Ectodermal cell (in vitro differentiated cells): ENCODE results near the gene DSN1.

Experiments used
- H3K27ac ChIP-seq: 2 replicates; pipeline ENCODE4 v1.7.0; 2013; ENCODE audit warnings: mild to moderate bottlenecking, low read depth, low read length; ENCODE audit not compliant: insufficient read depth, poor library complexity, severe bottlenecking
- H3K27me3 ChIP-seq: 2 replicates; pipeline ENCODE4 v1.7.0; 2013; ENCODE audit warnings: mild to moderate bottlenecking, low read length; ENCODE audit not compliant: insufficient read depth, control insufficient read depth, poor library complexity, severe bottlenecking
- H3K36me3 ChIP-seq: one replicate; pipeline ENCODE4 v1.7.0; 2013; ENCODE audit warnings: low read length; ENCODE audit not compliant: control insufficient read depth, insufficient read depth
- H3K4me1 ChIP-seq: one replicate; pipeline ENCODE4 v1.7.0; 2013; ENCODE audit warnings: low read length; ENCODE audit not compliant: control insufficient read depth, insufficient read depth
- H3K4me3 ChIP-seq: 2 replicates; pipeline ENCODE4 v1.7.0; 2013; ENCODE audit warnings: low read depth, low read length, control low read depth; ENCODE audit not compliant: insufficient read depth
- H3K9me3 ChIP-seq: 2 replicates; pipeline ENCODE4 v1.7.0; 2013; ENCODE audit warnings: mild to moderate bottlenecking, low read length, moderate library complexity; ENCODE audit not compliant: control insufficient read depth
- WGBS, 2 experiments: methylation state at CpG; one replicate each; pipeline ENCODE4 v1.1.7; 2013; ENCODE audit warnings: missing lambda C conversion rate in 2 of 2; 5-methylcytosine and 5-hydroxymethylcytosine counted together

DSN1 gene

DNA sequence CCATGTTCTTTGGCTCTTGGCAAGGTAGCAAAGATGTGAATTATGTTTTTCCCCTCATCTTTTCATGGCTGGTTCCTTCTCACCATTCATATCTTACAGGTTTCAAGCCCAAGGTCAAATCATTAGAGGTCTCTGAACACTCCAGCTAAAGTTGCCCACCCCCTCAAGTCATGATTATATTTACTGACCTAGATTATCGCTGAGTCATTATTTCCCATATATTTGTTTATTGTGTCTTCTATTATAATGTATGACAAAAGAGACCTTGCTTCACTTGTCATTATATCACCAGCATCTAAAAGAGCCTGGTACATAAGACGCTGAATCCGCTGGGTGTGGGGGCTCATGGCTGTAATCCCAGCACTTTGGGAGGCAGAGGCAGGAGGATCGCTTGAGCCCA, 12.4 kb downstream of the DSN1 start:
- Histone ChIP-seq H3K27ac (no peak overlapping the region), H3K4me3 (no peak overlapping the region), H3K27me3 (no peaks in the 10 kb centered on the region), H3K36me3 (peaks cover 18% of the 10 kb centered on the region), H3K4me1 (no peaks in the 10 kb centered on the region), H3K9me3 (no peaks in the 10 kb centered on the region)
- WGBS, 2 experiments: 94% methylated on average over 3 of the region's 4 CpGs

DNA sequence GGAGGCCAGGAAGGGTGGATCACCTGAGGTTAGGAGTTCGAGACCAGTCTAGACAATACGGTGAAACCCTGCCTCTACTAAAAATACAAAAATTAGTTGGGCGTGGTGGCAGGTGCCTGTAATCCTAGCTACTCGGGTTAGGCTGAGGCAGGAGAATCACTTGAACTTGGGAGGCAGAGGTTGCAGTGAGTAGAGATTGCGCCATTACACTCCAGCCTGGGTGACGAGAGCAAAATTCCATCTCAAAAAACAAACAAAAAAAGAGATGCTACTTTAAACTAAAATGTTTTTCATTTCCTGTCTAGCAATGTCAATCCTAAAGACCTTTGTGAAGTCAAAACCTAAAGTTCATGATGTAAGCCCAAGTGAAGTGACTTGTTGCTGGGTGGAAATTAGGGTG, 12.9 kb downstream of the DSN1 start:
- Histone ChIP-seq H3K4me1 (no peaks in the 10 kb centered on the region), H3K9me3 (no peaks in the 10 kb centered on the region), H3K4me3 (no peak overlapping the region), H3K27ac (no peak overlapping the region), H3K36me3 (peaks cover 18% of the 10 kb centered on the region), H3K27me3 (no peaks in the 10 kb centered on the region)
- WGBS, 2 experiments: 87 to 95% methylated on average over 6 of the region's 6 CpGs

DNA sequence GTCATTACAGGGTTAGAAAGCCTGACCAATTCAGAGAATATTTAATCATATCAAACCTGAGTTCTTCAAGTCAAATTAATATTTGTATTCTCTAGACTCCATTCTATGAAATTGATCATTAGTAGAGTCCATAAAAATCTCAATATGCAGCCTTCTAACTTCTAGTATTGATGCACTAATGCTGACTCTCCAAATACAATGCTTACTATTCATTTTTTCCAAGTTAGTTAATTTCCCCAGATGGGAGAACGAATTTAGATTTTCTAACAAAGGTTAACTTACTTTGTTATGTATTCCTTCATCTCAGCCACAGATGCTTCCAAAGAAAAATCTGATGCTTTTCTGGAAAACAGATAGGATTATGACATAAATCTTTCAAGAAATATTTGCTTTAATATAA, 15.3 kb downstream of the DSN1 start:
- Histone ChIP-seq H3K4me1 (no peaks in the 10 kb centered on the region), H3K36me3 (peaks cover 21% of the 10 kb centered on the region), H3K9me3 (no peaks in the 10 kb centered on the region), H3K27ac (no peak overlapping the region), H3K27me3 (no peaks in the 10 kb centered on the region), H3K4me3 (no peak overlapping the region)
- WGBS, 2 experiments: 100% methylated on average over 1 of the region's 1 CpG

DNA sequence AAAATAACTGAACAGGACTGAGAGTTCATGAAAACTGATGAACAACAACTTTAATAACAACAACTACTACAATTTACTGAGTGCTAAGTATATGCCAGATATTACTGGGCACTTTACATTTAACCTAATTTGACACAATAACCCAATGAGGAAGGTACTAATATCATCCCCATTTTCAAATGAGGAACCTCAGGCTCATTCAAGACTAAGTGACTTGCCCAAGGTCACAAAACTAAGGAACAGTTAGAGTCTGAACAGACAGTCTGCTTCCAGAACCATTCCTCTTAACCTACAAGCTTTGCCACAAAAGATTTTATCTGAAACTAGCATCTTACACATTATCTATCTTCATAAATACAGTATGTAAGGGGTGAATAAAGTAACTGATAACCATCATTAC, 17.1 kb downstream of the DSN1 start:
- Histone ChIP-seq H3K27me3 (no peaks in the 10 kb centered on the region), H3K4me3 (no peak overlapping the region), H3K27ac (no peak overlapping the region), H3K4me1 (no peaks in the 10 kb centered on the region), H3K9me3 (no peaks in the 10 kb centered on the region), H3K36me3 (peaks cover 38% of the 10 kb centered on the region)

DNA sequence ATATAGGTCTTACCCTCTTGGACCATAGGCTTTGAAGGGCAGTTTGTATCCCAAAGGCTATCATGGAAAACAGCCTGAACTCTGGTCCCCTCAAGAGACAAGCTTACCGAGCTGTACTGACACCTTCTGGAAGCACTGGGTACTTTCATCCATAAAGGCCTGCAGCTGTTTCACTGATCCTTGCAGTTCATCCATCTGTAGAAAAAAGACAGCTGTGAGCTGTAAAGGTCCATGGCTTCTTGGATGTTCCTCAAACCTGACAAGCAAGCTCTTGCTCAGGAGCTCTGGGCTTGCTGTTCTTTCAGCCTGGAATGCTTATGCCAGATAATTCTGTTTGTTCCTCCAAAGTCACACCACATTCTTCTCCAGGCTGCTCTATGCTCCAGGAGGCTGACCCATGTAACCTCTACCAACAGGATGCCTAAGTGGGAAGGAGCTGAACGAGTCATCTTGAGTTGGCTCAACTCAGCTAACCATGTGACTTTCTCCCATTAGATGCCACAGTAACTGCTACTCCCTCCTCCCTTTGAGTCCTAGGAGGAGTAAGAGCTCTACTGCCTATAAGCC, 18.8 kb downstream of the DSN1 start:
- Histone ChIP-seq H3K27me3 (no peaks in the 10 kb centered on the region), H3K4me3 (no peak overlapping the region), H3K9me3 (no peaks in the 10 kb centered on the region), H3K4me1 (no peaks in the 10 kb centered on the region), H3K27ac (no peak overlapping the region), H3K36me3 (peaks cover 40% of the 10 kb centered on the region)
- WGBS, 2 experiments: 38 to 55% methylated on average over 2 of the region's 2 CpGs

DNA sequence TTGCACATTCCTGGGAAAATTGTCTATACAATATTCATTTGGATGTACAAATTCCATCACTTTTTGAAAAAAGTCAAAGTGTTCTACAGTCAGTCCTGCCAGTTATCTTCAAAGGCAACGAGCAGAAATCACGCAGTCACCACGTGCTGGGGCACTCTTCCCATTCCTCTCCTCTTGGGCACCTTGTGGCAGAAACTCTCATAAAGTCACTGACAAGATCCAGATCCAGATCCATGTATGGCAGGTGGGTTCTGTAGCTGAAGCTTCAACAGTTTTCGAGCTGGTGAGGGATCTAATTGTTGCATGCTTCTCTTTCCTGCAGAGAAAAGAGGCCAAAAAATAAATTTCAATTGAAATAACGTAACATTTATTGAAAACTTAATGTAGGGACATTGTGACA, 21.0 kb downstream of the DSN1 start:
- Histone ChIP-seq H3K27ac (no peak overlapping the region), H3K4me1 (no peaks in the 10 kb centered on the region), H3K9me3 (no peaks in the 10 kb centered on the region), H3K36me3 (peaks cover 35% of the 10 kb centered on the region), H3K4me3 (no peak overlapping the region), H3K27me3 (no peaks in the 10 kb centered on the region)
- WGBS, 2 experiments: 97 to 98% methylated on average over 5 of the region's 5 CpGs

DNA sequence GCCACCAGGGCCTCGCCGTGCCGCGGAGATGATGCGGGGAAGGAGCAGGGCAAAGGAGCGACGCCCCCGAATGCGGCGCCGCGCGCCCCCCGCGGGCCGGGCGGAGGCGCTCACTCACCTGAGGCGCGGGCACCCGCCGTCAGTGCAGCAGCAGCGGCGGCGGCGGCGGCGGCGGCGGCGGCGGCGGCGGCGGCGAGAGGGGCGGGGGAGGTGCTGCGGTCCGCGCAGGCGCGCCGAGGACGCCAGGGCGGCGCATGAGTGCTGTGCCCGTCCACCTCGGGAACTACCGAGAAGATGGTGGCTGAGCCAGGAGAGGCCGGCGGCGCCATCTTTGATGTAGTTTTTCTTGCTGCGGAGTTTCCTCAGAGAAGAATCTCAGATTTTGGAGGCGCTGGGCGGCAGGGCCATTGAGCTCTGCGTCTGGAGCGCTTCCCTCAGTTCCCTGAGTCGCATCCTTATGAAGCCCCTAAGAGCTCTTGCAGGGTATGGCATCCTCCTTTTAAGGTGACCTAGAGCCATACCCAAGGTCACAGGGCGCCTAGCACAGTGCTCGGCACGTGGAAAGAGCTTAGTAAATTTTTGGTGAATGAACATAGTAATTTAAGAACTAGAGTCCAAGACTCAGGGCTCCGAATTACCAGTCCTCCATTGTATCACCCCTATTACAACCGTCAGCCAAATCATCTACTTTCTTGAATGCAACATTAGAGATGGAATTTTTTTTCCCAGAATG, 27.5 kb downstream of the DSN1 start, which contains the start of gene NDRG3:
NDRG3 (minus strand) TSS at position 164 of the 733 bp plus-strand sequence. CDS start 24,355 bp downstream, outside the sequence.
- 5 to 6% methylated on average over 63 of the region's 63 CpGs for WGBS, 2 experiments
- Histone ChIP-seq H3K4me1 (no peaks in the 10 kb centered on the region), H3K27me3 (peaks cover 9% of the 10 kb centered on the region), H3K27ac (peak within 1 kb of the TSS; percentile 63), H3K9me3 (no peaks in the 10 kb centered on the region), H3K36me3 (peaks cover 6% of the 10 kb centered on the region), H3K4me3 (peak within 1 kb of the TSS; percentile 74)

DNA sequence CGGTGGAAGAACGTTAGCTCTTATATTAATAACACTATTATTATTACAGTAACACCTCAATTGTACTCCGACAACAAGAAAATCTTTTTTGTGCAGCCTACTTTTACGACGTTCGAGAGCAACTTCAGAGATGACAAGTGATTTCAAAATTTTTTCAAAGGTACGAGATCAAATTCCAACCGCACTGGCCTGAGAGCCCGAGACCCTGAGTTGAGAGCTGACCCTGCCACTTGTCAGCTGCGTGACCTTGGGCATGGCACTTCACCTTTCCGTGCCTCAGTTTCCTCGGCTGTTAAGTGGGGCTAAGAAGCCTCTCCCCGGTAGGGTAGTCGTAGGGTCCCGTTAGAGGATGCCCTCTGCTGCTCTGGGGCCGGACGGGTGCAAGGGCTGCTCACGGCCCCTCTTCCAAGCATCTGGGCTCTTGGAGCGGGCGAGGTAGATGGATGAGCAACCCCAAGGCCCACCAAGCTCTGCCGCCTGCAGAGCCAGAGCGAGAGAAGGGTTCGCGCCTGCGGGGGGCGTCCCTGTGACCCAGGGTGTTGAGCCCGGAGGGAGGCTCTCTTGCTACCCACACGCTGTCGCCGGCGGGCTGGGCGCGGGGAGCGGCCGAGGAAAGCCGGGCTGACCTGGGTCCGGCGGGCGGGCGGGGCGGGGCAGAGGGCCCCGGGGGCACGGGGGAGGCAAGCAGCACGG, 28.2 kb downstream of the DSN1 start:
- WGBS, 2 experiments: 5 to 6% methylated on average over 43 to 44 of the region's 44 CpGs

DNA sequence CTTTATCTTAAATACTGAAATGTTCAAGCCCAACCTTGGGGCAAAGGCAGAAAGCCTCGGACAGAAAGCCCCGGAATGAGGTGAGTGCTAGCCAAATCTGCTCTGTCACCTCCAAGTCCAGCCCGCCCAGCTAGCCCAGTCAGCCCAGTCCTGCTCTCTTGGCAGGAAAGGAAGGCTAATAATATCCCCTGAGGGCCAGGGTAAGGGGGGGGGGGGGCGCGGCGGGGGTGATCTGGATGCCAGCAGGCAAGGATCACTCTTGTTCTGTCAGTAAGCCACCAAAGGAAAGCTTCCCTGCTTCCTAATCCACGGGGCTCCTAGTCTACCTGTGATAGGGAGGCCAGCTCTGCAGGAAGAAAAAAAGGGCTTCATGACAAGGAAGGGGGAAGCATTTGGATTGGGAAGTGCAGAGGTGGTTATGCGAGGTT, 28.8 kb downstream of the DSN1 start:
- H3K36me3 ChIP-seq: no peaks in the 10 kb centered on the region
- WGBS, 2 experiments: 19 to 32% methylated on average over 5 to 8 of the region's 8 CpGs
- H3K9me3 ChIP-seq: no peaks in the 10 kb centered on the region
- no peaks in the 10 kb centered on the region for H3K4me1 ChIP-seq
- H3K4me3 ChIP-seq: peak overlapping the region; percentile 74
- H3K27ac ChIP-seq: no peak overlapping the region
- H3K27me3 ChIP-seq: peaks cover 9% of the 10 kb centered on the region

More for the DNA sequence above, 28.2 kb downstream of the DSN1 start:
- Histone ChIP-seq H3K27ac (no peak overlapping the region), H3K4me3 (peak overlapping the region; percentile 74), H3K9me3 (no peaks in the 10 kb centered on the region), H3K36me3 (no peaks in the 10 kb centered on the region), H3K4me1 (no peaks in the 10 kb centered on the region), H3K27me3 (peaks cover 9% of the 10 kb centered on the region)

DNA sequence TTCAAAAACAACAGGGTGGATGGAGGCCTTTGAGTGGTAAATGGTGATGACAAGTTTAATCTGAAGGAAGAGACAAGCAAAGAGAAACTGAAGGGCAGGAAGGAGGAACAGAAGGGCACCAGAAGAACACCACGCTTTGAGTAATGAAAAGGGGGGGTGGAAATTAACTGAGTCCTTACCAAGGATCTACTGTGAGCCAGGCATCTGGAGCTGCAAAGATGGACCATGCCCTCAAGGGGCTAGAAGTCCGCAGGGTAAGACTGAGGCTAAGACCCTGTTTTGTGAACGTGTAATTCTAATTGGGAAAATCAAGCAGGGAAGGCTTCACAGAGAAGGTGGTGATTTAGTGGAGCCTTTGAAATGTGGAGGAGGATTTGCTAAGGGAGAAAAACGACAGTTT, 29.3 kb downstream of the DSN1 start:
- no peak overlapping the region for H3K4me3 ChIP-seq
- 74 to 86% methylated on average over 3 to 4 of the region's 4 CpGs for WGBS, 2 experiments

More for the DNA sequence above, 29.3 kb downstream of the DSN1 start:
- no peaks in the 10 kb centered on the region for H3K36me3 ChIP-seq
- no peak overlapping the region for H3K27ac ChIP-seq
- no peaks in the 10 kb centered on the region for H3K4me1 ChIP-seq
- H3K27me3 ChIP-seq: peaks cover 9% of the 10 kb centered on the region
- no peaks in the 10 kb centered on the region for H3K9me3 ChIP-seq
